Activated CD8-positive, alpha-beta T cell treated with anti-CD3 and anti-CD28 coated beads for 36 hours (primary cell): Measurements from ENCODE around the gene ATP6V0D1. TPM values are rescaled to one million over a fixed set of nuclear protein-coding genes. Genes with fewer than 3 reads are reported as not detected.
A peak's percentile ranks its signal among the peaks of the same experiment; 100 is the strongest.

Experiments used
- ATAC-seq: fragments of 200-7000 bp; cut with Tn5 transposase; one replicate; pipeline ENCODE4 v1.10.0; 2021; ENCODE audit warnings: mild to moderate bottlenecking, moderate library complexity
- CTCF ChIA-PET: fragments of 350-600 bp; sonication (Branson Sonifier 250); formaldehyde crosslinking; loops from one replicate; lab custom pipeline; 2021; ENCODE audit warnings: antibody characterized with exemption; lab: Charles Lee
- POLR2A ChIA-PET: fragments of 350-600 bp; sonication (Branson Sonifier 250); formaldehyde crosslinking; loops from one replicate; lab custom pipeline; 2021; ENCODE audit warnings: antibody characterized with exemption; lab: Charles Lee
- DNase-seq: peaks from one replicate; pipeline ENCODE4 v3.0.0-alpha.2; 2020
- H3K27ac Mint-ChIP-seq: one replicate; pipeline ENCODE4 v1.8.0; 2021; ENCODE audit warnings: mild to moderate bottlenecking, mixed read lengths
- H3K27me3 Mint-ChIP-seq: one replicate; pipeline ENCODE4 v1.8.0; 2021; ENCODE audit warnings: mixed read lengths
- H3K36me3 Mint-ChIP-seq: one replicate; pipeline ENCODE4 v1.8.0; 2021; ENCODE audit warnings: low read depth, mixed read lengths
- H3K4me1 Mint-ChIP-seq: one replicate; pipeline ENCODE4 v1.8.0; 2021; ENCODE audit warnings: low read depth, mixed read lengths
- H3K4me3 Mint-ChIP-seq: one replicate; pipeline ENCODE4 v1.8.0; 2021; ENCODE audit warnings: mild to moderate bottlenecking, moderate library complexity, mixed read lengths
- H3K9me3 Mint-ChIP-seq: one replicate; pipeline ENCODE4 v1.8.0; 2021; ENCODE audit warnings: mixed read lengths
- CTCF ChIP-seq: fragments of 200-600 bp; IDR thresholded peaks from one replicate; pipeline ENCODE4 v1.8.0; 2022; ENCODE audit warnings: antibody characterized with exemption, mild to moderate bottlenecking
- intact Hi-C: fragments of 100-400 bp; cut with micrococcal nuclease; formaldehyde crosslinking; loops from one replicate; pipeline ENCODE4 v1.10.0; 2022
- total RNA-seq, 2 experiments: library from RNA; stranded (reverse); gene quantifications; one replicate each; pipeline ENCODE4 v1.2.3, GENCODE V29; 2021

ATP6V0D1 gene
- total RNA-seq, 2 experiments from 2014 or later: 17.5 to 18.2 TPM

GRCh38 chr16:67400901-67401300 is 80.1 kb downstream of the ATP6V0D1 start:
- CTCF ChIA-PET: interaction anchor here (1.6 to 4.1 kb wide), 7 partner anchors 12 to 140 kb away, joined by 6 to 19 read pairs (median 7); no protein-coding TSS in a partner anchor

DNA sequence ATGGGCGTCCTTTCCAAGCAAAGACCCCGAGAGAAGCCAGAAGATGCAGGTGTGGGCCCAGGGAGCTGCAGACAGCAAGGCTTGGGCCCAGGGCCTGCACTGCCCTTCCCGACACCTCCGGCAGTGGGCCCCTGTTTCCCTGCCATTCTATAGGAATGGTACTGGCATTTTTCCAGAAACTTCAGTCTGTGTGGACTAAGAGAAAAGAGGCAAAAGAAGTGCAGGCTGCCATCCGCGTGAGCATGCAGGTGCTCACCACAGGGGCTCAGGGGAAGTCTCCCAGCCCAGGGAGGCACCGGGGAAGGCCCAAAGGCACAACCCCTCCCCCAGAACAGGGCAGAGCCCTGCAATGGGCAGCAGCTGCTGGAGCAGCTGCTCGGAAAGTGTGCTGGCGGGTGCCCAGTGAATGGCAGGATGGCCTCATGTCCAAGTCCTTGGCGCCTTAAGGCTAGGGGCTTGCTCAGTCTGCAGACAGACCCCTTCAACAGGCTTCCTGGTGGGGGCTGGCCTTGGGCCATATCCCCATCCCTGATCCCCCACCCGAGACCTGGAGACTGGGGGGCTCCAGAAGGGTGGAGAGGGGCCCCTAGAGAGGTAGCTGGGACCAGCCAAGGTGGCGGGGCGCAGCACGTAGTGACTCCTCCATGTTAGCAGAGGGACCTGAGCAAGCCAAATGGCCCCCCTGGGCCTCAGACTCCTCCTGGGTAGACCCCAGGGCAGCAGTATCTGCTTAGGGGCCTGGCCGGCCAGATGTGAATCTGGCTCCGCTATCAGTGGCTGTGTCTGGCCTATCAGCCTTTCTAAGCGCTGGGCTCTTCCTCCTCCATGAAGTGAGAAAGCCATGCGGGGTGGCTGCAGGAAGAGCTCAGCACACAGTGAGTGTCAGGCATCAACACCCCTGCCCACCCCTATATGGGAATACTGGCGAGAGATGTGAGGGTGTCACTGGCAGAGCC is 80.9 kb downstream of the ATP6V0D1 start:
- Mint-ChIP-seq H3K4me1 (no peaks in the 10 kb centered on the region), H3K27me3 (peaks cover 13% of the 10 kb centered on the region), H3K9me3 (no peaks in the 10 kb centered on the region), H3K4me3 (no peak overlapping the region), H3K36me3 (no peaks in the 10 kb centered on the region), H3K27ac (no peak overlapping the region)
- DNase-seq (no peak), ATAC-seq (no peak)
- intact Hi-C loops: loop anchor here (5.0 kb wide), 1 partner anchor 138 kb away; no protein-coding TSS in a partner anchor
- POLR2A ChIA-PET: interaction anchor here (0.6 to 1.0 kb wide), 2 partner anchors 17 to 131 kb away, joined by 4 read pairs; no protein-coding TSS in a partner anchor
- TF ChIP-seq CTCF: peak; percentile 50
- CTCF ChIA-PET: interaction anchor here (0.6 to 4.1 kb wide), 45 partner anchors 8 to 218 kb away, joined by 3 to 19 read pairs (median 5); partner anchors contain the start of genes ATP6V0D1, FHOD1, SLC9A5 and ZDHHC1

More at GRCh38 chr16:67400901-67401300, 80.1 kb downstream of the ATP6V0D1 start:
- intact Hi-C loops: loop anchor here (5.0 kb wide), 1 partner anchor 139 kb away; no protein-coding TSS in a partner anchor
- POLR2A ChIA-PET: no interaction called here
- TF ChIP-seq CTCF: no peak
- peaks cover 4% of the 10 kb centered on the region for H3K27me3 Mint-ChIP-seq
- no peaks in the 10 kb centered on the region for H3K4me1 Mint-ChIP-seq
- H3K4me3 Mint-ChIP-seq: no peak overlapping the region
- DNase-seq (no peak), ATAC-seq (no peak)
- H3K27ac Mint-ChIP-seq: no peak overlapping the region
- H3K9me3 Mint-ChIP-seq: no peaks in the 10 kb centered on the region
- no peaks in the 10 kb centered on the region for H3K36me3 Mint-ChIP-seq

- no peak overlapping the region for H3K4me3 Mint-ChIP-seq
- peak; percentile 94 for TF ChIP-seq CTCF
- no peaks in the 10 kb centered on the region for H3K9me3 Mint-ChIP-seq
- peaks cover under 1% of the 10 kb centered on the region for H3K4me1 Mint-ChIP-seq
- CTCF ChIA-PET: interaction anchor here (0.6 to 4.1 kb wide), 45 partner anchors 9 to 217 kb away, joined by 3 to 19 read pairs (median 5); partner anchors contain the start of genes ATP6V0D1, FHOD1, SLC9A5 and ZDHHC1
- H3K27ac Mint-ChIP-seq: no peak overlapping the region
- peaks cover 16% of the 10 kb centered on the region for H3K27me3 Mint-ChIP-seq
- ATAC-seq (peak; percentile 91), DNase-seq (peak; percentile 65)
- POLR2A ChIA-PET: interaction anchor here (0.6 to 1.0 kb wide), 2 partner anchors 17 to 130 kb away, joined by 4 read pairs; no protein-coding TSS in a partner anchor
- H3K36me3 Mint-ChIP-seq: no peaks in the 10 kb centered on the region
- intact Hi-C loops: no loop called here
Measured at GRCh38 chr16:67399218-67399733, 81.7 kb downstream of the ATP6V0D1 start.

- ATAC-seq (no peak), DNase-seq (no peak)
Measured at GRCh38 chr16:67398546-67399217, 82.3 kb downstream of the ATP6V0D1 start.

More at GRCh38 chr16:67398546-67399217, 82.3 kb downstream of the ATP6V0D1 start:
- Mint-ChIP-seq H3K27ac (no peak overlapping the region), H3K9me3 (no peaks in the 10 kb centered on the region), H3K27me3 (peaks cover 22% of the 10 kb centered on the region), H3K4me3 (no peak overlapping the region), H3K4me1 (peaks cover 4% of the 10 kb centered on the region), H3K36me3 (no peaks in the 10 kb centered on the region)
- intact Hi-C loops: no loop called here
- POLR2A ChIA-PET: interaction anchor here (1.0 kb wide), 1 partner anchor 16 kb away, joined by 4 read pairs; no protein-coding TSS in a partner anchor
- no peak for TF ChIP-seq CTCF
- CTCF ChIA-PET: interaction anchor here (0.6 to 4.1 kb wide), 12 partner anchors 9 to 146 kb away, joined by 3 to 19 read pairs (median 7); partner anchors contain the start of gene ATP6V0D1
